Heart left ventricle (tissue), 13 donors: Measurements from ENCODE around the gene SERTM2.

Experiments
- CTCF ChIP-seq, 12 donors: fragments of 200-600 bp; sonication (generic) in 4 of 12; IDR thresholded peaks; one replicate each; pipeline versions ENCODE4 v1.5.0 to v1.8.0; 2018 to 2022; ENCODE audit warnings: antibody characterized with exemption in 12 of 12, mild to moderate bottlenecking in 5 of 12
- POLR2A ChIP-seq, 2 donors: fragments of 450-650 bp; IDR thresholded peaks; one replicate each; pipeline ENCODE4 v1.6.1; 2017; ENCODE audit warnings: antibody characterized with exemption in 2 of 2, mild to moderate bottlenecking in 2 of 2, moderate library complexity in 2 of 2
- donor health status: ischemic (EF 13 %, LVEDD 7.1; RV severe dilation, severe dysfunction).
- donor health status: DM: no; HTN: yes; CAD: no.
- donor health status: DM: no; HTN: no; CAD: no.
- donor health status: ischemic (EF 25% LVEDD 6.9; RV normal size, moderate dysfunction).
- donor health status: ischemic (EF 25% LVEDD 5.7; RV mildly dilated, moderate dysfunction).
- donor health status: ischemic (EF 35%, LVEDD 5.7; RV mildly dilated, moderate dysfunction).
- donor health status: nonischemic (EF 11% LVEDD 7.7; RV severe dilation, severe dysfunction).
- donor health status: DM: yes; HTN: yes; CAD: no.
- donor health status: PGD.
- donor health status: ischemic (EF 29% LVEDD 5.4; RV normal size, mild dysfunction).
- donor health status: nonischemic (EF 23%, LVEDD 6.1; RV moderate dilation, normal function).

- TF ChIP-seq CTCF (IDR thresholded peaks at IDR 0.05) (no peak), POLR2A (IDR thresholded peaks at IDR 0.05) (no peak)
Measured at GRCh38 chrX:111568817-111569216, 57.4 kb downstream of the SERTM2 start.
